ENCODE data around the gene NFIB.

NFIB gene

DNA sequence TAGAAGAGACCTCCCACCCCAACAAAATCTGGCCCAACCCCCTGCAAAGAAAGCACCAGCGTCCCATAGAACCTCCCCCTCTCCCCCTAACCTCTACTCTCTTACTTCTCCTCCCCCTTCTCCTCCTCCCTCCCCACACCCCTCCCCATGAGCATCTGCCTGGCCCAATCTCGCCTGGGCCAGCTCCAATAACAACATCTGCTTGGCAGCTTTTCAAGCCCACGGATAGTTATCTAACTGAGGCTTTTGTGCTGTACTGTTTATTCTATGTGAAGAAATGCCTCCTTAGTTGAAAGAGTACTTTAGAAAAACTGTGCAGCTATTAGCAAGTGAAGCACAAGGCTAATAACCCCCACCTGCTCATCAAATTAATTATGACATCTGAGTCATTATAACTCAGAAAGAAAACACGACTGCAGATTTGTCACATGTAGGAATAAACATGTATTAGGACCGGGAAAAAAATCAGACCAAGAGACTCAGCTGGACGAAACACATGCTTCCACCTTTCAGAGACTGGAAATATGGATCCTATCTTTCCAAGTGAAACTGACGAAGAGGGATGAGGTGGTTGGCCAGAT, 42.8 kb downstream of the NFIB start:
- DNase-seq, result peak; percentile 78

DNA sequence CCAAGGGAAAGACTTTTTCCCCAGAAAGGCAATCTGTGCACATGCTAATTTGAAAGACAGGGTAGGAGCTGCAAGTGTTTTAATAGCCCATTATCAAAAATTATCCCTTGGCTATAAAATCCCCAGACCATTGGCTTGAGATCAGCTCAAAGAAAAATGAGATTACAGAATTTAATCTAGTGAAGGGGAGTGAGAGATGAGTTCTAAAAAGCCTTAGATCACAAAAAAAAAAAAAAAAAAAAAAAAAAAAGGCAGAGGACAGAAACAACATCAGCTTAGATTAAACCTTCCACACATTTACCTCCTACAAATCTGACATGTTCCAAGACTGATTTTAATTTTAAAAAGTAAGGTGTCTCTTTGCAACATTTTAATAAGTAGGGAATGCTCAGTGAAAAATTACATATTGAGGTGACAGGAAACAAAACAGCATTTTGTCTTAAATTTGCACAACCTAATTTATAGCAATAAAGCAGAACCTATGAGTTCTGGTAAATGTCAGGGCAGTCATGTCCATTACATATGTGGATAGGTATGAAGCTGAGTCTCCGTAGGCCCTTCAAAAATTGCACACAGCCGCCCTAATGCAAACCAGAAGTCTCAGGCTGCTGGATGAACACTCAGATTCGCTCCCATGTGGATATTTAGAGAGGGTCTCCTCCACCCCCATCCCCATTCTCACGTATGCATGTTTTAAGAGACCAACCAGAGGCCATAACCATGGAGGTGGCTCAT, 43.4 kb downstream of the NFIB start:
- DNase-seq, result no peak

DNA sequence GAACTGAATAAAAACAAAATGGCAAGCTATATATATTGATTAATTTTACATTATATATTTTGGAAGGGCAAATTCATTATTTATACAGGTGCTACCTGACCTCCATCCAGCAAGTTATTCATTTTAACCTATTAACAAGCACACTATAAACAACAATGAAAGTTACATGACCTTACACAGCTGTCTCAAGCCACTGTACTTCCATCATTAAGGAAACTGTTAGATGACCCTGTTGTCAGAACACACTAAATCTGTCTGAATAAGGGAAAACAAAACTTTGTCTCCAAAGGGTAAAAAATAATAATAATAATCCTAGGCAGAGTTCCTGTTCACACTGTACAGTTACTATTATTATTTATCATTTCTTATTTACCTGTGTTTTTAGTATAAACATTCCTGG, 44.0 kb downstream of the NFIB start:
- no peak for DNase-seq

DNA sequence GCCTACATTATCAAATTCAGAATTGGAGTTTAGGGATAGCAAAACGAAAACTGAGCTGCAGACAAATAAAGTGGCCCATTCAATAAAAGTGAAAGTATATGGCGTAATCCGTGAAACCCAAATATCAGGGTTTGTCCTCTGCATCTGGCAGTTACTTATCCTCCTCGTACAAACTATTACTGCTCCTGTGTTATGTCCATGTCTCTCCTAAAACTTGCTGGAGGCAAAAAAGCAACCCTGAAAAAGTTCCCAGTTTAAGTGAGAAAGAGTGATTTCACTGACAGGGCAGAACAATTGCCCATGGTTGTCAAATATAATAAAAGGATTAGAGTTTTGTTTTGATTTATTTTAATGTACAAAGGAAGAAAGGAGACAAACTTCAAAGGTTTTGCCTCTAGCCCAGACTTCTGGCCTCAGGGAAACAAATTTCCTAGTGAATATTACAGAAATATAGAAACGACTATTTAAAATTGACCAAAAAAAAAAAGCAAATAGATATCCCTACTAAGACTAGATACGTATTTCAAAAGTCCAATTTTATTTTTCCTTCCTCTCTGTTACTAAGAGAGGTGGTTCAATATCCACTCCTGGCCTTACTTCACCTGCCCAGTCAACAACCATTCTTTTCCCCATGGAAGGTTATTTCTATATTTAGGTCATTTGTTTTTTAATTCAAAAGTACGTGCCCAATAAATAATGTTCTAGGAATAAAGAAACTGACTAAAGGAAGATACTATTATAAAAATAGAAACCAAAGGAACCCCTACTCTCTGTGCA, 50.0 kb downstream of the NFIB start:
- no peak for DNase-seq

DNA sequence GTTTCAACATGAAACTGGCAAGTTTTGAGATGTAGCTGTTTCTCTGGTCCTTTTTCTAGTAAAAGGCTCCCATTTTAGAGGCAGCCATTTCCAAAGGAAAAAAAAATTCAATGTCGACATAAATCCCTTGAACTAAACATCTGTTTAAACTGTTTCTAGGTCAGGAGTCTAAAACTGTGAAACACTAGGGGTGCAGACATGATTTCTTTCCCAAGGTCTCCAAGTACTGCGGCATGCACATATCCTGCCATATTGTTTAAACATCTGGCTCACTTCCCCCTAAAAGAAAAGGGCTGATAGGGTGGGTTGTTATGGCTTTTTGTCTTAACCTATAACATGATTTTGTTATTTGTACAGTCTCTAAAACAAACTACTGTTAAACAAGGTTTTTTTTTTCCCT, 51.1 kb downstream of the NFIB start:
- no peak for DNase-seq

DNA sequence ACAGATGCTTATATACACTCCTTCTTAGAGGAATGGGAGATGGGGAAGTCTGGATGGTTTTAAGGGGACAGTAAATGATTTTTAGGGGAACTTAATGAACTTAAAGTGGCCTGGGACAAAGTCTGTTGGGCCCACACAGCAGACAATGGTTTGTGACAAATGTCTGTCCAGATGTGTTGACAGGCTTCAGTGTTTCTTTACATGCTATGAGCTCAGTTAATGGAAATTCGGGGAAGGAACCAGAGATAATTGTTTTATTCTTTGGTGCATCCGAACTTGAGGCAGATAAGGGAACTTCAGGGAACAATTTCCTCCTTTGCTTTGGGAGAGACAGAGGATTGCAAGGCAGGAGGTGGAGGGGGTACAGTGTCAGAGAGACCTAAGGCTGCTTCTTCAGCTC, 52.3 kb downstream of the NFIB start:
- DNase-seq, result no peak

DNA sequence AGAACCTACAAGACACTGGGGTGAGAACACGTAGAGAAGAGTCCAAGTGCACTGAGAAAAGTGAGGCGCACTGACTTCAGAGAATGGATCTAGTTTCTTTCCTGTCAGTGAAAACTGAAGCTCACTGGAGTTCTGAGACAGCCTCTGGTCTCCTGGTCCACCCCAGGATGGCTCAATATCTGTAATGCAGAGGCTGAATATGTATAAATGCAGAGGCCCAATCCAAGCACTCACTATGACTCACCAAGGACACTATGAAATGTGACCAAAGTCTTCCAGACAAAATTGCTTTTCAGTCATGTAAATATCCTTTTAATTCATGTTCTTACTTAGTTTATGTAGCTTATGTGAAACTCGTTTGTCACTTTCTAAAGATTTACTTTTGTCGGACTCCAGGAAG, 53.8 kb downstream of the NFIB start:
- no peak for DNase-seq

DNA sequence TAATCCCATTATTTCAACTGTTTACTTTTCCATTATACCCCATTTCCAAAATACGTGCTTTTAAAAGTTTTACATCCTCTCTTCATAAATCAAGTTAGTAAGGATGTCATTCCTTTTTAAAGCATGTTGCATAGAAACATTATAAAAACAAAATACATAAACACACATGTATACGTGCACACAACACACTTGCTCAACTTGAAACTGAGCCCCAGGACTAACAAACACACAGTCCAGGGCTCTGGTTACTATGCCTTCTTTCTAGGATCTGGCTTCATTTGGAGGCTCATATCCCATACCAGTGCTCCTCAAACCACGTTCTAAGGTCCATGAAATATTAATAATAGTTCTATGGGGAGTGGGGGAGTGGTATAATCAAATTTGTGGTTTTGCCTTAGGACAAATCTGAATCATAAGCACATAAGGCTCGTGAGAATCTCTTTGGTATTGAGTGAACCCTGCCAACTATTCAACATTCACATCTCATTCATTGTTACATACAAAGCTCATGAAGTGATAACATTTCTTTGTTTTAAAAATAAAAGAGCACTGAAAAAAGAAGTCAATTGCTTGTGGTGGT, 55.2 kb downstream of the NFIB start:
- no peak for DNase-seq

DNA sequence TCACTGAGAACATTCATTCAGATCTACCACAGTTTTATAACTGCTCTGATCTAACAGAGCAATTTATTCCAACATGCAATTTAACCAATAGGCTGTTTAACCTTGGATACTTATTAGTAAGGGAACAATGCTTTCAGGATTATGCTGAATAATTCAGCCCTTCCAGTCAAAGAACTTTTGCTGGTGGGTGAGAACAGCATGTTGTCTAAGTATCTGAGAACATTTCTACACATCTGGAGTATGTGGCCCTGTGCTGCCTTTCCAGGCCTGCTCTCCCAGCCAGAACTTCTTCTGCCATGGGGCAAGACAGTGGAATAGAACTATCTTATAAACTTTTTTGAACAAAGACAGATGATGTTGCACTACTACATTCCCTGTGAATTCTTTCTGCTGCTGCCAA, 55.8 kb downstream of the NFIB start:
- no peak for DNase-seq

DNA sequence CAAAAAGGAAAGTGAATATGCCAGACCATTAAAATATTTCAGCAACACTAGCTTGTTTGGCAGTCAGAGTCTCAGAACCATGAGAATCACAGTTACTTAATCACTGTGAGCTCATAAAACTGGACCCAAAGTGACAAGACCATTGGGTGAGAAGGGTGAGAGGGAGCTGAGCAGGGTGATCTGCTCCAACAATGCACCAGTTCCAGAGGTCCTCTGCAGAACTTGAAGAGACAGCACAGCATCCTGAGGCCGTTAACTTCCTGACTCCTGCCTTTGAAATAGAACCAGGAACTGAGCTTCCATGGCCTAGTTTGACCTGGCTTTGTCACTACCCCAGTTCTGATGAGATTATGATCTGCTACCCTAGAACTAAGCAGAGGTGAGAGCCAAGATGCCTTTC, 57.4 kb downstream of the NFIB start:
- no peak for DNase-seq

DNA sequence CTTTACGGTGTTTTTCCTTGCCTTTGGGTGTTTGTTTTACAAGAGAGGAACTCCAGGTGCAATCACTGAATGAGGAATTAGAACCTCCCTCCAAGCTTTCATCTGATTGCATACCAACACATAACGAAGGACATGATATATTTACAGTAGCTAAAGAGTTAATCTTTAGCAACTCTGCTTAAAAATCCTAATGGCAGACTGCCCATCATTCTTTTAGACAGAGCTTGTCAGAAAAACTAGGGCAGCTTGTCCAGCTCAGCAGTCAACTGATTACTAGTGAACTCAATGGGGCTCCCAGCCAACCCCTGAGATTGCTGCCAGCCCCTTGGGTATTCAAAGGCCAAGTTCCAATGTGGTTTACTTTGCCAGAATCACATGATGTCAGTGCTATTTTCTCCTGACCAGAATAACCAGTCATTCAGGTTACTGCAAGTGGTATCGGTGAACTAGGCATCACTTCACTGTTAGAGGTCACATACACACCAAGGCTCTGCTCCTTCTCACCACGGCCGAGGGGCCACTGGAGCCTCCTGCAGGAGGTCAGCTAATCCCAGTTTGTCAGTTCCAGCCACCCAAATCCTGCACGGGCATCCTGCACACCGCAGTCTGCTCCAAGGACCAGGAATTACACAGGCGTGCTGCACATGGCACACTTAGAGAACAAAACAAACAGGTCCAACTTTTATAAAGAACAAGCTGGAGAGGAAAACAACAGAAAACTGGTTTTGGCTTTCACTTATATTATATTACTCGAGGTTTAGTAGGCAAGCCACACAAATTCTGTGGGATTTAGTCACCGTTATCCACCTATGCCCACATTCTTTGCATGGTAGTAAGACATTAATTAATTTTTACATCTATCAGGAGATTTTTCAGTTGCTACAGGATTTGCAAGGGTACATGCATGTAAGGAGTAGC, 62.5 kb downstream of the NFIB start:
- DNase-seq, result no peak

DNA sequence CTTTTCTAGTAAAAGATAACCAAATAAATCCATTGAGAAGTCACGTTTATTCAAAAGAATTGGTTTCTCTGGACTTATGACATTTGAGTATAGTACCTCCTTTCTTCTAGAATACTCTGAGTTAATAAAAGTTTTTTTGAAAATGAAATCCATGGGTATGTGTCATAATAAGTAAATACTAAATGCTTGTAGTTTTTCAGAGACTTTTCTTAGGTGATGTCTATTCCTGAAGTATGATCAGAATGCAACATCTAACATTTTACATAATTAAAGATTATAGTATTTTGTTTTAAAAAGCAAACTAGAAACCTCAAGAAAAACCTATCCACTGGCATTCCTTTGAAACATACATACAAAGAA, 63.2 kb downstream of the NFIB start:
- no peak for DNase-seq

DNA sequence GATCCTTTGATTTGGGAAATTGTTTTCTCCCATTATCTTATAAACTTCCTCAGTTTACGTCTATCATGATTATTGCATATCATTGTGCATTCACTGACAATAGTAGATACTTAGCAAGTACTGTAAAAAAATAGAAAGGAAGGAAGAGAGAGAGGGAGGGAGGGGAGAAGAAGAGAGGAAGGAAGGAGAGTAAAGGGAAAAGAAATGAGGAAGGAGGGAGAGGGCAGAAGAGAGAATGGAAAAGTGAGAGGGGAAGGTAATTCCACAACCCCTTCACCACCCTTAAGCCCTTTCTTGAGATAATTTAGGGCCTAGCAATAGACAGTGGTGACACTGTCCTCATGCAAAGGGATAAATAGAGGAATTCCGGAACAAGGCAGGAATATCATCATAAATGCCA, 64.4 kb downstream of the NFIB start:
- no peak for DNase-seq

DNA sequence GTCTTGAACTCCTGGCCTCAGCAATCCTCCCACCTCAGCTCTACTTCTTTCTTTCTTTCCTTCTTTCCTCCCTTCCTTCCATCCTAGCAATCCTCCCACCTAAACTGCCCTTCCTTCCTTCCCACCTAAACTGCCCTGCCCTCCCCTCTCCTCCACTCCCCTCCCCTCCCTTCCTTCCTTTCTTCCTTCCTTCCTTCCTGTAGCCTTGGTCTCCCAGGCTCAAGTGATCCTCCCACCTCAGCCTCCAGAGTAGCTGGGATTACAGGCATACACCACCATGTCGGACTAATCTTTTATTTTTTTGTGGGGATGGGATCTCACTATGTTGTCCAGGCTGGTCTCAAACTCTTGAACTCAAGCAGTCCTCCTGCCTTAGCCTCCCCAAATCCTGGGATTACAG, 65.8 kb downstream of the NFIB start:
- no peak for DNase-seq

DNA sequence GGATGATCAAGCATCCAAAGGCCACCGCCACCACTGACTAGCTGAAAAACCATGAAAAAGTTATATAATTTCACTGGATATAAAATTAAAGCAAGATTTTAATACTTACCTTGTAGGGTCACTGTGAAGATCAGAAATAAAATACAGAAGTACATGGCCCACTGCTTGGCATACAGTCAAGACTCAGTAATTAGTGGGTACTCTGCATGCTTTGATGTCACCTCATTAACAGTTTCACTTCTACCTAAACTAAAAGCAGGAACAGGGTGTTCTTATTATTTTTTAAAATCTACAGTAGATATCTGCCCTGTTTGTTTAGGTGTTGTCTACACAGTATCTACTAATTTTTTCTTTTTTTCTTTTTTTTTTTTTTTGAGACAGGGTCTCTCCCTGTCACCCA, 66.4 kb downstream of the NFIB start:
- no peak for DNase-seq

DNA sequence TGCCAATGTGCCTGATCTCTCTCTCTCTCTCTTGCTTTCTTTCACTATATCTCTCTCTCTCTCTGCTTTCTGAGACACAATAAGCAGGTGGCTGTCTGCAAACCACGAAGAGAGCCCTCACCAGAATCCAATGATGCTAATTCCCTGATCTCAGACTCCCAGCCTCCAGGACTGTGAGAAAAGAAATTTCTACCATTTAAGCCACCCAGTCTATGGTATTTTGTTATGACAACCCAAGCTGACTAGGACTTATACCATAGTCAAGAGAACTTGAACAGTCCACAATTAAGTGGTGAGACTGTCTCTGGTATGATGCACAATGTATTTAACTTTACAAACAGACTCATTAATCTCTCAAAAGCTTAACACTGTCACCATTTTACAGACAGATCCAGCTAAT, 67.0 kb downstream of the NFIB start:
- DNase-seq, result no peak

DNA sequence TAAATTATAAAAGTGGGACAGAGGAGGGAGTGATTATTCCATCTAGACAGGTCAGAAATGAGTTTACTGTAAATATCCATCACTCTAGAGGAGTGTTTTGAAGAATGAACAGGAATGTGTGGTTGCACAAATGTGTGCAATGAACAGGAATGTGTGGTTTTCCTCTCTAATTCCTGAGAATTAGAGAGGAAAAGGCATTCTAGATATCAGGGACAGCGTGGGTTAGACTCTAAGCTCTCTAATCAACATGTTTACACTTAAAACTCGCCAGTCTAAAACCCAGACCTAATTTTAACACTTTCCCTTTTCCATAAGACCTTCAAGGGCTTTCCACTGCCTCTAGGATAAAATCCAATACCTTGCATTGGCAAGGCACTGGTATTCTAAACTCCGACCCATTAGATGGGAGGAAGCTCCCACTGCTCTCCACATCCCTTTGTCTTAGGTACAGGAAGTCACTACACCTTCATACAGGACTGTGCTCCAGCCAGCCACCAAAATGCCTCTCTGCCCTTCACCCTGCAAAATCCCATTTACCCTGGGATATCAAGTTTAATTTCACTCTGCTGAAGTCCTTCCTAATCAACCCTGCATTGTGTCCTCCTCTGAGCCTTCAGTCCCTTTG, 67.9 kb downstream of the NFIB start:
- DNase-seq, result no peak

DNA sequence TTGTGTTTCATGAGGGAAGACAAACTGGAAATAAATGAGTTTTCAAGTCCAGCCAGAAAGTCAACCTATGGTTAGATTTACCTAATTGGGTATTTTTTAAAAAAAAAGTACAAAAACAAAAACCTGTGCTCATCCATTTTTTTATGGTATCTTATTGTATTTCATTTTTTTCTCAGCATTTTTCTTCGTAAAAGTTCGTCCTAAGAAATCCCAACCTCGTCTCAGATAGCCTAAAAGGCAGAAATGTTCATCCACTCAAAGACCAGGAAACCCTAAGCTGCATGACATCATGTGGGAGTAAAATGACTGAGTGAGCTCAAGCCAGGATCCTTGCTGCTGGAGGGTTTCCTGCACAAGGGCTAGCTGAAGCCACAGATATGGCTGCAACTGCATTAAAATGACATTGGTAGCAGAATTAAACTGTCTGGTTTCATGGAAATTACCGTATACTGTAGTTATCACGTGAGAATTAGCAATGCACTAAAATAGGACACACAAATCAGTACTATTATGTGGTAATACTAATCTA, 70.4 kb downstream of the NFIB start:
- DNase-seq, result no peak

DNA sequence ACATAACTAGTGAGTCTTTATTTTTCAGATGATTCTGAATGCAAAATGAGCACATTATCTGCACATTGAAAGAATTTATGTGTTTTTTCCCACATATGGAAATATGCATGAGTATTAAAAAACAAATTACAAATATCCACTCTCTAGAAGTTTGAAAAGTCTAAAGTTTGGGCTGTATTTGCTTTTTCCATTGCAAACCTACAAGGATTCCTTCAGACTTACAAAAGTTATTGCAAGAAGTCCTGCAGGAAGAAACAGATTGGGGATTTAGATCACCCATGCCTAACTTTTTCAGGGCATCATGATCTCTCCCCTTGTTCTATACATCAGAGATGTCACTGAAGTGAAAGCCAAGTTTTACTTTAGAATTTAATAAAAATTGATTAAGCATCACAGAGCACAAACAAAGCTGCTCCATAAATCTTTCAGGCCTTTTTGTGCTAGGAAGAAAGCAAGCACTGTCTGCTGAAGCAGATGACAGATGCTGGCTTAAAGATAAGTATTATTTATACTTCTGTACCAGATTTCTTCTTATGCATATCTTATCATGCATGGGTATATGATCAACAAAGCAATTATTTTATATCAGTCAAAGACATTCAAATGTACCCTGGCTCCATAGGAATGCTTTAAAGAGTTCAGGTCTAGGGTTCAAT, 71.7 kb downstream of the NFIB start:
- no peak for DNase-seq

DNA sequence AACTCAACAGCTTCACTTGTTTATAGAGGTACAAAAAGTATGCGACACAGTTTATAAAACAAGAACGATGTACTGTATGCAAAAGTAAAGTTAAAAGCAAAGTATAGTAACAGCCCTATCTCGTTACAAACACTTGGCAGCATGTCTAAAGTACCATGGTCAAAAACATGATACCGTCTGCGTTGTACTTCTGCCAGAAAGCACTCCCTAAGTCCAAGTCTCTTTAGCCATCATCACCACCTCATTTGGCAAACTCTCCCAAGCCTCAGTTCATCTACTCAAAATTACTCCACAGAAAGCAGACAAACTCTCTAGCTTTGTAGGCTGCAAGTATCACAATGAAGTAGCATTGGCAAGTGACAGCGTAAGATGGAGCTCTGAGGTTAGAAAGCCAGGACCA, 73.4 kb downstream of the NFIB start:
- no peak for DNase-seq

DNA sequence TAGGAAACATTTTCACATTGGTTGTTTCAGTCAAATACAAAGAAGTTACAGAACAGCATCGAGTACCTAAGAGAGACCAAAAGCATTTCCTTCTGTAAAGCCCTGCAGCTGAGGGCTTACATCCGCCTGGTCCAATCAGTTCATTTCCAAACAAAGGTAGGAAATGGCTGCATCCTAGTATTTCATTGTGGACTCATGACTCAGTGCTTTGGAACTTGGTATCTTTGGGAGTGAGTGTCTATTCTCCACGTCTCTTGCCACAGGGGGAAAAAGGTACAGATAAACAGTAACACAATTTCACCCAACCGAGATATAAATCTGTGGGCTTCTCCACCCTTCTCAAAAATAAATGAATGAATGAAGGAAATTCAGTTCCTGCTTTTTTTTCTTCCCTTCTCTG, 75.4 kb downstream of the NFIB start:
- no peak for DNase-seq

DNA sequence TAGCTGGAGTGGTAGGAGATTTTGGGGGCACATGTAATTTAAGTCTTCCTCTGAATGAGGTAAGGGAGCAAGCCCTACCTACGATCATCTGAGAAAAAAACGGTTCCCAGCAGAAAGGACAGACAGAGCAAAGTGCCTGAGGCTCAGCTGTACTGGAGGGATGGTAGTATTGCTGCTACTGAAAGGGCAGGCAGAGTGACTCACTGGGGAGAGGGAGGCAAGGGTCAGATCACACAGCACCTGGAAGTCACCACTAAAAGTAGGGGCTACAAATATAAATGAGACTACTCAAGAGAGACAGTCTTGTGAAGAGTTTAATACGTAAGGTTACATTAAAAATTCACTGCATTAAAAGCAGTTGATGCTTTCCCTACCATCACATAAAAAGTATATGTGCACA, 75.9 kb downstream of the NFIB start:
- no peak for DNase-seq

Data from NCI-H1436 treated with DMSO at 0.1 percent for 48 hours (cell line).